GM21367 (cell line): ENCODE data around the gene TMEM132D.

ENCODE experiments used
- ATAC-seq: cut with Tn5 transposase; IDR thresholded peaks from one replicate; pipeline ENCODE4 v1.9.1; 2021; ENCODE audit not compliant: unreplicated experiment

TMEM132D gene

DNA sequence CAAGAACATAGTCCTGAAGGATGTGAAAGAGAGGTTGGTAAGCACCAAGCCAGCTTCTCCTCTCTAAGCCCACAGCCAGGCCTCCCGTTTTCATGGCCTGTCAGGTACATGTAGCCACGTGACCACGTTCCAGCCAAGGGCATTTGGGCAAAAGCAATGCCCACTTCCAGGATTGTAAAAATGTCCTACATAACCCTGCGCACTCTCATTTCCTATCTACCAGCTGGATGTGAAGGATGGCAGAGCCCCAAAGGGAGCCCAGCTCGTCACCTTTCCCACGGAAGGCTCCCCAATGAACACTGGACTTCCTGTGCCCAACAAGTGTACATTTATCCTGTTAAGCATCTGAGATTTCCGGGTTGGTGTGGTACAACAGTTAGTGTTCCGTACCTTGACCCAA is 231.7 kb downstream of the TMEM132D start:
- no peak for ATAC-seq

DNA sequence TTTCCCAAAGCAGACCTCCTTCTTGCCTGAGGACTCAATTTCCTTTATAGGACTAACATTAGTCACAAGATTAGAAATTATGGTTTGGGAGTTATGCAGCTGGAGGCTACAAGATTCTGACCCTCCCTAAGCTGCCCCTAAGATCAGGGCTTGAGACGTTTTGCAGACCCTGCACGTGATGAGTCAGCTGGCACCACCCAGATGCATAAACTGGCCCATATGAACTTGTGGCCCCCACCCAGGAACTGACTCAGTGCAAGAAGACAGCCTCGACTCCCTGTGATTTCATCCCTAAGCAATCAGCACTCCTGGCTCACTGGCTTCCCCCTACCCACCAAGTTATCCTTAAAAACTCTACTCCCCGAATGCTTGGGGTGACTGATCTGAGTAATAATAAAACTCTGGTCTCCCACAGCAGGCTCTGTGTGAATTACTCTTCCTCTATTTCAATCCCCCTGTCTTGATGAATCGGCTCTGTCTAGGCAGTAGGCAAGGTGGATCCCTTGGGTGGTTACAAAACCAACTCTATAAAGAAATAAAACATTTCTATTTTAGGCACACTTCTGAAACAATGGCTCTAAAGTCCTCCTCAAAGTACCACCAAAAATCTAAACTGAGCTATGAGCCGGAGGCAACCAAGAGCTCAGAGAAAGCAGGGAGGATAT is 233.4 kb downstream of the TMEM132D start:
- ATAC-seq, result no peak

DNA sequence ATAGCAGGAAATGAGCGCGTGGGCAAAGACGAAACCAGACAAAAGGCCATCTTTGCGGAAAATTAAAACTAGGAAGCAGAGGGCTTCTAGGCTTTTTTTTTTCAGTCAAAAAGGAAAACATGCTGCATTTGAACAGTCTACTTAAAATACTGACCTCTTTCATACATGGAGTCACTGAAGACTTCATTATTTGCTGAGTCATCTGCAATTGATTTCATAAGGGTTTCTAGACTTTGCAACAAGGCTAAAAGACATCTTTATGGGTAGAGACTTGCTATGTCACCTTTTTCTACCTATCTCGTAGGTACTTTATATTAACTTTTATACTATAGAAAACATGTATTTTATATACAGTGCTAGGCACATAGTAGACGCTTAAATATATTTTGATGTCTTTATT is 238.4 kb downstream of the TMEM132D start:
- ATAC-seq, result no peak

DNA sequence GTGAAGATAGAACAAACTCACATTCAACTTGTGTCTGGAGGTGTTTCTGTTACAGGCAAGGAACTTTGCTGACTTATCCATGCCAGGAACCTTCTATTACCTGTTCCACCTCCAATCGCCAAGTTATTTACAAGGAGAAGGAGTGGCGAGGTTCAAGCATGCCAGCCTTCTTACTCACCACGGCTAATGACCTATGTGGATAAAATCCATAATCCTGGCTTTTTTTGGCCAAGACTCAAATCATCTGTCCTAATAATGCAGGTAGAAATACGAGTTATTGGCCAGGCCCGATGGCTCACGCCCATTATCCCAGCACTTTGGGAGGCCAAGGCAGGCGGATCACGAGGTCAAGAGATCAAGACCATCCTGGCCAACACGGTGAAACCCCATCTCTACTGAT is 241.6 kb downstream of the TMEM132D start:
- no peak for ATAC-seq

DNA sequence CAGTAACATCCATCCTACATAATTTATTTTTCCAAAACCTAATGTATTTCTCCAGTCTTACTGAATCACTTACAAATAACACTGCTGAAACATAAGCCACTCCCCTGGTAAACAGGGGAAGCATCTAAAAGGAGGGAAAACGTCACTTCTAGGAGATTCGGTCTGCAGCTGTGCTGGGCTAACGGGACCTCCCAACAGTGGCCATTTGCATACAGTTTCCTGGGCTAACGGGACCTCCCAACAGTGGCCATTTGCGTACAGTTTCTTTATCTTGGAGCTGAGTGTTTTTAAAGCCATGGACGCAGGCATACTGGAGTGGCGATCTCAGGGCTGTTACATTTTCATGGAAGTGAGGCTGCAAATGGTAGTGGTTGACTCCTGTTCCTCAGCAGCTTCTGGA is 242.9 kb downstream of the TMEM132D start:
- no peak for ATAC-seq

DNA sequence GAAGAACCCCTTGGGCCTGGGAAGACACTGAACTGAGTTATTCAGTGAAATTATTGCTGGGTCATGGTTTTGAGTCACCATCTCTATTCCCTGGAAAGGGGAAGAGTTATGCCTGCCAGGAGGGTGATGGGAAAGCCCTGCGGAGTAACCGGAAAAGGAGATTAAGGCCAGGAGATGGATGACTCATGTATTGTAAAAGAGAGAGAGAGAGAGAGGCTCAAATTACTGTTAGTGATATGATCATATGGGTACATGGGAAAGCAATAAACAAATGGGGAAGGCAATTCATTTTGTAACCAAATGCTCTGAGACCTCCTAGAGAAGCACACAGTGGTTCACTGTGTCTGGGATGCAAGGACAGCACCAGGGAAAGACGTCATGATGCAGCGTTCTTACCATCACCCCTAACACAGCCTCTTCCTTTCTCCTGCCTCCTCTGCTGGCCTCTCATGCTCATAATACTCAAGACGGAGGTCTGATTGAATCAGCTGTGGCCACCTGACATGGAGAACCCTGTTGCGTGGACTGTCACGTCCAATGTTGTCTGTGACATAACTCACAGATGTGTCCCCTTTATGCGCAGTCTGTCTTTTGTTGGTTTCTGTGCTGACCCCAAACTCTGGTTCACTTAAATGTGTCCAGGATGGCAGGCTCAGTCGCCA is 243.7 kb downstream of the TMEM132D start:
- no peak for ATAC-seq

DNA sequence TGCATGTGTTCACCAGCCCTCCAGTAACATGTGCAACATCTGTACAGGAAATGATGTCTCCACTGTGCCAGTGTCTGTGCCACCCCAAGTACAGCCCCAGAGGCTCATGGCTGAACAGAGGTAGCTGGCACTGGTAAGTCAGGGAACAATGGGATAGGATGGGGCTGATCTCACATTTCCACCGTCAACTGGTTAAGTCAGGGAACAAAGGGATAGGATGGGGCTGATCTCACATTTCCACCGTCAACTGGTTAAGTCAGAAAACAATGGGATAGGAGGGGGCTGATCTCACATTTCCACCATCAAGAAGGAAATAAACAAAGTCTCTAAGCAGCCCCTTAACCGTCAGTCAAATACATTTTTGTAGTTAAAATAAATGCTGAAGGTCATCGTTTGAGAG is 246.6 kb downstream of the TMEM132D start:
- ATAC-seq, result no peak

DNA sequence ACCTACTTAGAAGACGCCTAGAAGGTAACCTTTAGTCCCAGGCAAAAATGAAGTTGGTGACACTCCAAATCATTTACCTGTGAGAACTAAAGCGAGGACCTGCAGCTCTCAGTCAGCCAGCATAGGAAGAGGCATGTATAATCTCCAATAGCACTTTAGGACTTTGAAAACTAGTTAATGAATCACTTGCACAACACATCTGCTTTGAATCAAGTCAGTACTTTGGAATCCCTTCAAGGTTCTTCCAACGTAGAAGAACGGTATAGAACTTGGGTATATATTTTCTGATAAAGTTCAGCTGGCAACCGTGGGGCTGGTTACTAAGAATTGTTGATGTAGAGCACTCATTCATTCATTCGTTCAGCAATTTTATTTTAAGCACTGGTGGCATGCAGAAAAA is 251.9 kb downstream of the TMEM132D start:
- ATAC-seq, result no peak

DNA sequence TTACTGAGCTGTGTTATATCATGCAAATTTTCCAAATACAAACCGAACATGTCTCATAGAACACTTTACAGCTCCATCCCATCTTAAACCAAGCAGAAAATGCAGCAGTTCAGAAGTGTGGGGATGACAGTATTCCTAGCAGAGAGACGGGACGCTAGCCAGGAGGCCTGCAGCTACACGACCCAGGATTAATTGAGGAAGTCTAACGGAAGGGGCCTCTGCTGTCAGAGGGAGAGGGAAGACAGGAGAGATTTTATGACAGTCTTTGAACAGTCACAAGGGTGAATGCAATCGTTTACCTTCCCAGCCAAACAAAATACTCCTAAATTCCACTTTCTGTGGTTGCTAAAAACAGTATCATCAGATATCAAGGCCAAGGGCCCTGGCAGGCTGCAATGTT is 261.9 kb downstream of the TMEM132D start:
- no peak for ATAC-seq

DNA sequence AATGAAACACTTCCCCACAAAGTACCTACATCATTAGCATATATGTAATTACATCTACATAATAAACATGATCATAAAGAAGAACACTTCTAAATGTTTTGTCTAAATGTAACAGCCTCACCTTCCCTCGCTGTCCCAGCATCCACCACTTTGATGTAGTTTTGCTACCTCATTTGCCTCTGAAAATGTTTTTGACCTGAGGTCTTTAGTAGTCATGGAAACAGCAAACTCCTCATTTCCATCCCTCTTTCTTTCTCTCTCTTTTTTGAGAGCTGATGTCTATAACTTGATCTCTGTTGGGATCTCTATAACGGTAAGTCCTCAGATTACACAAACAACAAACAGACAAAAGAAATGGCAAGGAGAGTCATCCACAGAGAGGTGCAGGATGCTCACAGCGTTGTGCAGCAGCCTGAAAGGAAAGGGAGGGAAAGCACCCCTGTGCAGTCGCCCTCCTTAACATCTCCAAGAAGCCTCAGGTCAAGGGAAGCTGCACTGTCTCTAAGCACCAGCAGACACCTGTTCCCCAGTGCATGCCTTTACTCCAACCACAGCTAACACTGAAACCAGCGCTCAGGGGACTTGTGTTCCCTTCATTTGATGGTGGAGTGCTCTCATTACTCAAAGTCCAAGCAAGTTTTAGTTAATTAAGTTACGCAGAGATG is 268.7 kb downstream of the TMEM132D start:
- ATAC-seq, result no peak

DNA sequence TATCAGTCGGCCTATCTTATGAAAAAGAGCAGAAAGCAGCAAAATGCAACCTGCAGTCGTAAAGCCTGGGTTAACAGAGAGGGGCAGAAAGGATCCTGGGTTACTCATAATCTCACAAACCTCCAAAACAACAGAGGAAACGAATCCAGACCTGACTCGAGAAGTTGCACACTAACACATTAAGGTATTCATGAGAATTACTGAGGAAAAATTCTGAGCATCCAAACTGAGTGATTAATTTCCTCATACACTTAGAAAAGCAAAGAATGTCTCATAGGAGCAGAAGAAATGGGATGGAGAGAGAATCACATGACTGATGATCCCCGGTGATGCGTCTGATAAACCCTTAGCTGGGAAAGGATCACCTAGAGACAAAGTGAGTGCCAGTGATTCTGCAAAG is 272.5 kb downstream of the TMEM132D start:
- ATAC-seq, result no peak

DNA sequence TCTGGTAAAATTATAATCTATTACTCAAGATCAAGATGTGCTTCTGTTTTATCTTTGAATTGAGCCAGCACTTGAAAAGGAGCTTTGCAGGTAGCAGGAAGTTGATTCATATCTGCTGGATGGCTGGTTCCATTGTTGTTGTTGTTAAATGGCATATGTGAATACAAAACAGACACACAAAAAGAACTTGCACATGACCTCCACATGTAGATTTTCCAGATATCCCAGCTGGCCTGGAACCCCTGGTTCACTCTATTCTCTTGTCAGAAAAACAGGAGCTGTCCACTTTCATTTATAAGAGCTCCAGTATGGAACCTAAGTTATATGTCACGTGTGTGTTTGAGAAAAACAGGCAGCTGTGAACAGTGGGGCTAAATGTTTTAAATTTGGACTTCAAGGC is 273.9 kb downstream of the TMEM132D start:
- ATAC-seq, result no peak

DNA sequence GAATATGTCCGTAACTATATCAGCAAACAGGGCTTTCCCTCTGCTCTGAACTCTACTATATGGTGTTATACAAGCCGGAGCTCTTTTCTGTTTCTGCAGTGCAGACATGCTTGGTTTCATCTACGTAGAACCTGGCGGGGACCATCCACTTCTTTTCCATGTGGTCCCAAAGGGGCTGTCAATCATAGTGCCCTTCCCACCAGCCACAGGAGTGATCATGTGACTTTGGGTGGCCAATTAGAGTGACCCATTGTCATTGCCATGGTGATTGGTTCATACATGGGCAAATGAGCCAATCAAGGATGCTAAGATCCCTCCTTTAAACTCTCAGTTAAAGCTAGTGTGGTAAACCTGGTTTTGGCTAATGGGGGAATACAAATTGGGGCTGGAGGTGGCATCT is 281.3 kb downstream of the TMEM132D start:
- ATAC-seq, result no peak

DNA sequence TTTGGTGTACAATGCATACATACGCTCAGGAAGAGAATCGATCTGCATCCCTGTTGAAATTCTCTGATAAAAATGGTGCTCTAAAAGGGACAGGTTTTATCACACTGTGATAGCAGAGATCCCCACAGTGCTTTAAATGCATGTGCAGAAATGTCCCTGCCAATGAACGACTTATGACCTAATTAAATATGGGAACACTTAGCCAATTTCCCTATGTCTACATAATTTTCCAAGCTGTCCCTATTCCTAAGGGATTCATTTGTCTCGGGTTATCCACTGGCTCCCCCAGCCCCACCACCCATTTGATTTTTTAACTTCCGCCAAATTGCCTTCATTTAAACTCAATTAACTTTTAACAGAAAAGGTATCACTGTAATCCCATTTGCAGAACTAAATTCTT is 284.6 kb downstream of the TMEM132D start:
- no peak for ATAC-seq

DNA sequence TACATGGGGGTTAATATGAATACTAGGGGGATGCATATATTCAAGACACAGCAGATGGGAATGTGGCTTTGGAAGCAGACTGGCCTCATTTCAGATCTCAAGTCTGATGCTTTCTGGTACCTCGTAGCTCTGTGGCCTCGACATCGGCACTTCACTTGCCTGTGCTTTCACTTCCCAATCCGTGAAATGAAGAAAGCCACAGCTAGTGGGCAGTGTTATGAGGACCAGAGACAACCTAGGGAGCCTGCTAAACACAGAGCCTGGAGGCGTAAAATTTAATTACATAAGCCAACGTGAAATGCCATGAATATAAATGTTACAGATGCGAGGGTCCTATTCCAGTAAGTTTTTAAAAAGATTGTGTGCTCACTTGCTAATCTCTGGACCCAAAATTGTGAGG is 286.0 kb downstream of the TMEM132D start:
- no peak for ATAC-seq

DNA sequence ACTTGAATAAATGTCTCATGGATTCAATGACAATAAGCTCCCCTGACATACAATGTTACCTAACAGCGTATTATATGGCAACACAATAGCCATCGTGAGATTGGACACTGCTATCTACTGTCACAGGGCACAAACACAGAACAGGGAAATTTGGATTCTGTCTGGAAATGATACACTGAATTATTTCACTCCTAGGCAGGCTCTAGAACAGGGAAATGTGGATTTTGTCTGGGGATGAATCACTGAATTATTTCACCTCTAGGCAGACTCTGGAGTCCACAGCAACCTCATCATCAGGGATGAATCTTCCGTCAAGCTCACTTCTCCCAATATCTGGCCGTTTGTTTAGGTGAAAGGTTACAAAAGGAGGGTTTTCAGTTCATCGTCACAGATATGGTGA is 288.8 kb downstream of the TMEM132D start:
- ATAC-seq, result no peak

DNA sequence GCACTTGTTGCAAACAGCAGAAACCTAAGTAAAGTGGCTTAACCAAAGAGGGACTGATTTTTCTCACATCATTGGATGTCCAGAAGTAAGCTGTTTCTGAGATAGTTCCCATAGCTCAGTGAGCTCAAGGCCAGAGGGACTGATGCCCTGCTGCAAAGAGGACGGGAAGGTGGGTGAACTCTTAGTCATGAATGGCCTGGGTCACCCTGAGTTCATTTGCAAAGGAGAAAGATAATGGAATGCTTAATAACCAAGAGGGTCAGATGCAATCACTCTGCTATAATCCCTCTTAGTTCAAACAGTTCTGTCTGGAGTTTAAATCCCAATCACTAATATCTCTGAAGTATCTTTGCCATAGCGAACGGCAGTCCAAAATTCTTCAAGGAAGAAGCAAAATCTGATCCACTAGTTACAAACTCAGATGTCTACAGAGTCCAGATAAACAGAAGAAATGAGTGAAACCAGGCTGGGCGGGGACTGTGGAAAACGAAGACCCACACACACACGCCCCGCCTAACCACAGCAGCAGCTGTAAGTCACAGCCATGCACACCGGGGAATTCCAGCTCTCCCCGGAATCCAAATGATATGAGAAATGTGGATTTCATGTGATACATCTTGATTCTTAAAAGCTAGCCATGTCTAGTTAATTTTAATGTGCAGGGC is 289.5 kb downstream of the TMEM132D start:
- ATAC-seq, result no peak

DNA sequence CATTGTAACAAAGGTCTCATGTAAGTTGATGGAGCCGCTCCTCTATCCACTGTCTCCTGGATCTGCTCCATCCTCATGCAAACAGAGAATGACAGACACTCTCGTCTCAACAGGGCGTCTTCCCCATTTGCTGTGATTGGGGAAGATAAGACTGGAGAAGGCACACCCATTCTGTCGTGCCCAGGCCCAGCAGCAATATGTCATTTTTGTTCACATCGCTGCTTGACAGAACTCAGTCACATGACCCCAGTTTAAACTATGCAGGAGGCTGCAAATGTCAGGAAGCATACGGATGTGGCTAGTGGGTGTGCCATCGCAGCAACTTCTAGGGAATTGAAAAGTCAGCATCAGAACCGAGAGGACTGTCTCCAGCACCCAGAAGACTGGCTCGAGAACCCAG is 290.5 kb downstream of the TMEM132D start:
- no peak for ATAC-seq

DNA sequence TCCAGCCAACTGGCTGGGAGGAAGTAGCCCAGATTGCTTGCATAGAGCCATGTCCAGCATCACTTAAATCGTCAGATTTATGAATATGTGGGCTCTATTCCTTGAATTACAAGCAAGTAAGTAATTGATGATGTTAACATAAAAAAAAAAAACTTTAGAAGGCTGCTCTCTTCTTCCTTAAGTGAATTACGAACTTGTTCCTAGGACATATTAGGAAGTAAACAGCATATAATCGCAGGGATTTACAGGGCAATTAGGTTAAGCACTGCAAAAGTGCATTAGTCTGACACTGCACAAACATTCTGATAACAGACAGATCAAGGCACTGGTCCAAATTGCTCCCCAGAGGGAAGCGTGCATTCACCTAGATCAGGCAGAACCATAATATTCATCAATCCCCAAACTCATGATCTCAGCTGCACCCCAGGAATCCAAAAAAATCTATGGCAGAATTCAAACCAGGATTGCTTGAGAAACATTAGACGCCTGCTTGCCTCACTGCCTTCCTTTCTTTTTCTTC is 293.2 kb downstream of the TMEM132D start:
- ATAC-seq, result no peak

DNA sequence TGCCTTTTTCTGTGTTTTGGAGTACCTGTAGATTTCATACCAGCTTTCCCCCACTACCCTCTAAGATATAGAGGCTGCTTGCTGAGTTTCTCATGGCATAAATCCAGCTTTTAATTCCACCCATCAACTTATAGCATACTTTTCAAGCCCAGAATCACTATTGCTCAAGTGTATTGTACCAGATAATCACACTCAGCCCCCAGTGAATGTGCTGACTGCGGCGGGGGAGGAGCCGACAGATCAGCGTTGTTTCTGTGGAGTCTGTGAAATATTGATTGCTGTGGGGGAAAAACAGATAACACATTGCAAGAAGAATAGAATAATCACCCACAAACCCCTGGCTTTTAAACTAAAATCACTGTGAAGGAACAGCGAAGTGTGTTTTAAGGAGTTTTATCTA is 296.1 kb downstream of the TMEM132D start:
- no peak for ATAC-seq

DNA sequence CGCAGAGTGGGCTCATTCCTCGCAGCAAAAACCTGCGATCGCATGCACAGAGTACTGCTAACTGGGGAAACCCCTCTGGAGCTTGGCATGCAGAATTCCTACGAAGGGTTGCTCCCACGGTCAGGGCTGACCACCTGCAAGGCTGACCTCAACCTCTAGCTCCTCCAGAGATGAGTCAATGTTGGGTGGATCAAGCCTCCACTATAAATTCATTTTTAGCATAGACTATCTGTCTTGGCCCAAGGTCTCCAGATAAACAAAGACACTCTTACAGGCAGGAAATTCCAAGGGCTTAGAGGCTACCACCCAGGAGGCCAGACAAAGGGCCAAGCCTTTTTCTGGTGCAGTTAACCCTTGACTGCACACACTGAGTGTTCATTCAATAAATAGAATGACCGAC is 296.5 kb downstream of the TMEM132D start:
- no peak for ATAC-seq

DNA sequence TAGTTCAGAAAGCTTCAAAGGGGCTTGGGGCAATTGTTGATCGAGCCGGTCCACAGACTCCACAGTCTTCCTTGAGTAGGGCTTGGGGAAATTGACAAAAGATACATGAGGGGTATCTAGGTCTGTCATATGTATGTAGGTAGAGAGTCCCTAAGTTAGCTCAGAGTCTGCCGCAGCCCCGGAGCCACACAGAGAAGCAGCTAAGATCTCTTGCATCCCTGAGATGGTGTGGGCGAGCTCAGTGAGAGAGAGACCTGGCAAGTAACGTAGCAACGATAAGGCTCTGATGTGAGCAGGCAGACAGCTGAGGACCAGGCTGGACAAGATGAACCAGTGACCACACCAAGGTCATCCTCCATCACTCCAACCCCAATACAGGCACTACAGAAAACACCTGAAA is 297.6 kb downstream of the TMEM132D start:
- no peak for ATAC-seq
